Chondrocyte (in vitro differentiated cells): ENCODE measurements around the gene ATP2B2. TPM values are rescaled to one million over a fixed set of nuclear protein-coding genes. Genes with fewer than 3 reads are reported as not detected.

Source experiments
- DNase-seq: peaks from one replicate; pipeline ENCODE4 v3.0.0; 2021; ENCODE audit warnings: mixed read lengths, low spot score
- H3K27ac Mint-ChIP-seq: one replicate; pipeline ENCODE4 v1.8.0; 2021; ENCODE audit warnings: mild to moderate bottlenecking, moderate library complexity, mixed read lengths; ENCODE audit not compliant: unreplicated experiment
- H3K27me3 Mint-ChIP-seq: 2 replicates; pipeline ENCODE4 v1.8.0; 2021; ENCODE audit warnings: low read depth, mixed read lengths
- H3K36me3 Mint-ChIP-seq: 2 replicates; pipeline ENCODE4 v1.8.0; 2021; ENCODE audit warnings: low read depth, mixed read lengths
- H3K4me1 Mint-ChIP-seq: 2 replicates; pipeline ENCODE4 v1.8.0; 2021; ENCODE audit warnings: low read depth, mild to moderate bottlenecking, mixed read lengths
- H3K4me3 Mint-ChIP-seq: one replicate; pipeline ENCODE4 v1.8.0; 2021; ENCODE audit warnings: mild to moderate bottlenecking, moderate library complexity, mixed read lengths; ENCODE audit not compliant: unreplicated experiment
- H3K9me3 Mint-ChIP-seq: 2 replicates; pipeline ENCODE4 v1.8.0; 2021; ENCODE audit warnings: low read depth, mixed read lengths
- CTCF ChIP-seq: fragments of 200-600 bp; sonication (generic); IDR thresholded peaks from 2 replicates; pipeline ENCODE4 v1.5.0; 2021; ENCODE audit warnings: antibody characterized with exemption, mild to moderate bottlenecking, moderate library complexity
- total RNA-seq: library from RNA; stranded (reverse); gene quantifications from 3 replicates; pipeline ENCODE4 v1.2.1, GENCODE V29; 2021

The ATP2B2 gene
- total RNA-seq, 1 donor from 2014 or later, result 0.25 TPM

GRCh38 chr3:10492364-10493201 lies 12.8 kb downstream of the ATP2B2 start:
- H3K4me1 Mint-ChIP-seq, result no peaks in the 10 kb centered on the region
- H3K27me3 Mint-ChIP-seq, result peaks cover 47% of the 10 kb centered on the region

GRCh38 chr3:10489746-10490483 lies 15.5 kb downstream of the ATP2B2 start:
- no peak for DNase-seq
- Mint-ChIP-seq H3K36me3 (peaks cover 4% of the 10 kb centered on the region), H3K4me3 (no peak overlapping the region)

More at GRCh38 chr3:10492364-10493201, 12.8 kb downstream of the ATP2B2 start:
- H3K27ac Mint-ChIP-seq, result no peak overlapping the region
- no peak overlapping the region for H3K4me3 Mint-ChIP-seq
- DNase-seq, result no peak
- H3K36me3 Mint-ChIP-seq, result peaks cover 2% of the 10 kb centered on the region
- H3K9me3 Mint-ChIP-seq, result no peaks in the 10 kb centered on the region
- TF ChIP-seq CTCF, result no peak

GRCh38 chr3:10487988-10488633 lies 17.3 kb downstream of the ATP2B2 start:
- Mint-ChIP-seq H3K36me3 (peaks cover 4% of the 10 kb centered on the region), H3K27me3 (peaks cover 47% of the 10 kb centered on the region), H3K9me3 (no peaks in the 10 kb centered on the region), H3K4me3 (no peak overlapping the region), H3K4me1 (no peaks in the 10 kb centered on the region), H3K27ac (no peak overlapping the region)
- DNase-seq, result no peak
- no peak for TF ChIP-seq CTCF

More at GRCh38 chr3:10489746-10490483, 15.5 kb downstream of the ATP2B2 start:
- H3K9me3 Mint-ChIP-seq, result no peaks in the 10 kb centered on the region
- peaks cover 47% of the 10 kb centered on the region for H3K27me3 Mint-ChIP-seq
- peak overlapping the region; percentile 38 for H3K27ac Mint-ChIP-seq
- no peaks in the 10 kb centered on the region for H3K4me1 Mint-ChIP-seq
- TF ChIP-seq CTCF, result no peak

GRCh38 chr3:10485806-10486205 lies 19.6 kb downstream of the ATP2B2 start:
- peaks cover 4% of the 10 kb centered on the region for H3K36me3 Mint-ChIP-seq
- no peak overlapping the region for H3K4me3 Mint-ChIP-seq
- no peaks in the 10 kb centered on the region for H3K4me1 Mint-ChIP-seq
- no peak overlapping the region for H3K27ac Mint-ChIP-seq
- no peaks in the 10 kb centered on the region for H3K9me3 Mint-ChIP-seq
- H3K27me3 Mint-ChIP-seq, result peaks cover 34% of the 10 kb centered on the region
- DNase-seq, result no peak
- TF ChIP-seq CTCF, result no peak

GRCh38 chr3:10485380-10485779 lies 20.0 kb downstream of the ATP2B2 start:
- no peak overlapping the region for H3K4me3 Mint-ChIP-seq
- no peak for DNase-seq
- H3K27ac Mint-ChIP-seq, result no peak overlapping the region
- H3K36me3 Mint-ChIP-seq, result peaks cover 4% of the 10 kb centered on the region
- no peak for TF ChIP-seq CTCF
- H3K4me1 Mint-ChIP-seq, result no peaks in the 10 kb centered on the region
- no peaks in the 10 kb centered on the region for H3K9me3 Mint-ChIP-seq
- peaks cover 37% of the 10 kb centered on the region for H3K27me3 Mint-ChIP-seq
